Small intestine (tissue), 7 donors: Measurements from ENCODE around the gene SYT15. TPM values are rescaled to one million over a fixed set of nuclear protein-coding genes. Genes with fewer than 3 reads are reported as not detected.
"Not testable (repeated sequence)": the region's sequence is repeated elsewhere in the genome, so short reads cannot be mapped to it uniquely, and the experiment has no call there.

Experiments
- DNase-seq, 2 donors: peaks; one replicate each; pipeline versions ENCODE4 v3.0.0 to v3.0.0-alpha.2; 2013
- FAIRE-seq: peaks from 2 replicates; lab custom pipeline; 2012; peaks lifted over from hg19 to GRCh38; lab: Jason Lieb, UNC
- H3K27ac ChIP-seq, 3 donors: one replicate each; pipeline ENCODE4 v1.5.1; 2013; ENCODE audit warnings: low read length in 2 of 3, mild to moderate bottlenecking in 2 of 3, control low read depth in 1 of 3, inconsistent platforms in 1 of 3, low read depth in 1 of 3, moderate library complexity in 1 of 3
- H3K27me3 ChIP-seq, 3 donors: one replicate each; pipeline ENCODE4 v1.6.1; 2013; ENCODE audit warnings: low read length in 3 of 3, inconsistent platforms in 1 of 3; ENCODE audit not compliant: control insufficient read depth in 3 of 3, insufficient read depth in 3 of 3
- H3K36me3 ChIP-seq, 3 donors: one replicate each; pipeline ENCODE4 v1.6.1; 2013; ENCODE audit warnings: low read length in 3 of 3, inconsistent platforms in 1 of 3, low read depth in 1 of 3, mild to moderate bottlenecking in 1 of 3, moderate library complexity in 1 of 3; ENCODE audit not compliant: control insufficient read depth in 3 of 3, insufficient read depth in 2 of 3
- H3K4me1 ChIP-seq, 3 donors: one replicate each; pipeline ENCODE4 v1.6.1; 2013; ENCODE audit warnings: low read length in 2 of 3, inconsistent platforms in 1 of 3, low read depth in 1 of 3, mild to moderate bottlenecking in 1 of 3, moderate library complexity in 1 of 3; ENCODE audit not compliant: control insufficient read depth in 3 of 3, insufficient read depth in 2 of 3
- H3K4me3 ChIP-seq, 3 donors: one replicate each; pipeline ENCODE4 v1.5.1; 2013; ENCODE audit warnings: low read length in 3 of 3, control low read depth in 1 of 3, inconsistent platforms in 1 of 3, low read depth in 1 of 3, mild to moderate bottlenecking in 1 of 3, moderate library complexity in 1 of 3
- H3K9me3 ChIP-seq, 2 donors: one replicate each; pipeline ENCODE4 v1.6.1; 2013; ENCODE audit warnings: low read depth in 1 of 2, low read length in 1 of 2; ENCODE audit not compliant: control insufficient read depth in 2 of 2, insufficient read depth in 1 of 2
- WGBS, 3 donors: extraction: QIAGEN DNeasy Blood & Tissue Kit; methylation state at CpG; one replicate each; pipeline ENCODE4 v1.1.7; 2013; 5-methylcytosine and 5-hydroxymethylcytosine counted together
- polyA plus RNA-seq, 4 donors: library from polyadenylated mRNA; stranded (reverse) in 3 of 4; unstranded in 1 of 4; fragments of 200-250 nt in 3 of 4; fragments of 120-200 nt in 1 of 4; gene quantifications; one replicate each; pipeline versions ENCODE4 v1.2.1 to v1.2.3, GENCODE V29; 2013
- donor health status: healthy with polysubstance abuse.
- donor health status: control.
- donor health status: control.
- donor health status: Bipolar disorder and iron deficiency.
- donor health status: healthy.

Gene SYT15
- polyA plus RNA-seq, 4 donors: 0.27 to 2.9 (median 1.7) TPM; not detected in 1

DNA sequence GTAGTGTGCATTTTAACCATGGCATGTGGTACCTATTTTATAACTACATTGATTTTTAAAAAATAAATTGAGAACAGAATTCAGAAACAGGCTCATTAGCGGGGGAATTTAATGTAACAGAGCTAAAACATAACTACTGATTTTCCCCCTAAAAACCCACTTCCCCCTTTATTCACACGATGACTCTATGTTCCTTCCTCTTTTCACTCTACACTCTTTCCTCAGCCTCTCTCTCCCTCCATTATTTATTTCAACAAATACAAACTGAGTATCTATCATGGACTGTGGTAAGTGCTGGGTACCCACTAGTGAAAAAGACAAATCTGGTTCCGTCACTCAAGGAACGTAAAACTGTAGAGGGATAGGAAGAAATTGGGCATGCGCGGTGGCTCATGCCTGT lies 36.6 kb downstream of the SYT15 start:
- DNase-seq, FAIRE-seq, H3K4me3 ChIP-seq, H3K4me1 ChIP-seq, H3K27me3 ChIP-seq, H3K36me3 ChIP-seq, H3K27ac ChIP-seq, H3K9me3 ChIP-seq: not testable (repeated sequence)
- no CpG with 5 or more reads among the region's 6 CpGs for WGBS, 3 donors

DNA sequence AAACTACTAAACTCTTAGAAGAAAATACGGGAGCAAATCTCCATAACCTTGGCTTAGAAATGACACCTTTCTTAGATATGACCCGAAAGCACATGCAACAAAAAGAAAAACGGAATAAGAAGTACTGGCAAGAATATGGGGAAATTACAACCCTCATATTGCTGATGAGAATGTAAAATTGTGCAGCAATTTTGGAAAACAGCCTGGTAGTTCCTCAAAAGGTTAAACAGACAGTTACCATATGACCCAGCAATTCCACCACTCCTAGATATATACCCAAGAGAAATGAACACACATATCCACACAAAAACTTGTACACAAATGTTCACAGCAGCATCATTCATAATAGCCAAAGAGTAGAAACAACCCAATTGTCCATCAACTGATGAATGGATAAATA lies 37.3 kb downstream of the SYT15 start:
- not testable (repeated sequence) for H3K4me1 ChIP-seq, DNase-seq, H3K9me3 ChIP-seq, H3K27ac ChIP-seq, H3K36me3 ChIP-seq, H3K4me3 ChIP-seq, H3K27me3 ChIP-seq, FAIRE-seq
- WGBS, 3 donors: no CpG with 5 or more reads among the region's 3 CpGs

DNA sequence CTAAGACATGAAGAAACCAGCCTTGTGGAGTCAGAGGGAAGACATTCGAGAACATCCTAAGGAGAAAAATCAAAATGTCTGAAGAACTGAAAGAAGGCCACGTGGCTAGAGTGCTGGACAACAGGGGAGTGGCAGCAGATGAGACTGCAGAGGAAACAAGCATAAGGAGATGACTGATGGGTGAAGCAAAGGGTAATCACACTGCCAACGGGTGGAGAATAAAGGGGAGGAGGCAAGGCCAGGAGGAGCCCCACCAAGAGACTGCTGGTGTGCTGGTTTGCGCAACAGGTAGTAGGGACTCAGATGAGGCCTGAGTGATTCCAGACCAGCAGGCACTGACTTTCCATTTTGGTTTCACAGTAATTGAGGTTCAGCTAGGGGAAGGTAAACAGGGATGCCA lies 38.2 kb downstream of the SYT15 start:
- 66 to 83% (median 69%) methylated on average over 3 to 4 of the region's 4 CpGs for WGBS, 3 donors
- H3K36me3 ChIP-seq, DNase-seq, H3K9me3 ChIP-seq, H3K4me1 ChIP-seq, H3K27me3 ChIP-seq, FAIRE-seq, H3K4me3 ChIP-seq, H3K27ac ChIP-seq: not testable (repeated sequence)

DNA sequence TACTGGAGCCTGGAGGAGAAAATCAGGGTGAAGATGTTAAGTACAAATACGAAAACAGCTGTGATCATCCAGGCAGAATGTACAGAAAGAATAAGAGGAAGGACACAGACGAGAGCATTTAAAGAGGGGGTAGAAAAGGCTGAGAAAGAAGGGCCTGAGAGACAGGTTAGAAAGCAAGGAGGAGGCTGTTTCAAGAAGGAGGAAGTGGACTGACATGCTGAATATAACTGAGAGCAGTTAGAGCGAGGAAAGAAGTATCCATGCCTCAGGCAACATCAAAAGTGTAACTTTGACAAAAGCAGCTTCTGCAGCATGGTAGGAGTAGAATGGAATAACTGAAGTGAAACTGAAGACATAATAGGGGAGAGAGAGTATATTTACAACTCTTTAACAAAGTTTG lies 39.0 kb downstream of the SYT15 start:
- not testable (repeated sequence) for FAIRE-seq, H3K4me3 ChIP-seq, H3K9me3 ChIP-seq, H3K36me3 ChIP-seq, DNase-seq, H3K4me1 ChIP-seq, H3K27me3 ChIP-seq, H3K27ac ChIP-seq
- 76 to 93% (median 86%) methylated on average over 2 of the region's 3 CpGs for WGBS, 3 donors

DNA sequence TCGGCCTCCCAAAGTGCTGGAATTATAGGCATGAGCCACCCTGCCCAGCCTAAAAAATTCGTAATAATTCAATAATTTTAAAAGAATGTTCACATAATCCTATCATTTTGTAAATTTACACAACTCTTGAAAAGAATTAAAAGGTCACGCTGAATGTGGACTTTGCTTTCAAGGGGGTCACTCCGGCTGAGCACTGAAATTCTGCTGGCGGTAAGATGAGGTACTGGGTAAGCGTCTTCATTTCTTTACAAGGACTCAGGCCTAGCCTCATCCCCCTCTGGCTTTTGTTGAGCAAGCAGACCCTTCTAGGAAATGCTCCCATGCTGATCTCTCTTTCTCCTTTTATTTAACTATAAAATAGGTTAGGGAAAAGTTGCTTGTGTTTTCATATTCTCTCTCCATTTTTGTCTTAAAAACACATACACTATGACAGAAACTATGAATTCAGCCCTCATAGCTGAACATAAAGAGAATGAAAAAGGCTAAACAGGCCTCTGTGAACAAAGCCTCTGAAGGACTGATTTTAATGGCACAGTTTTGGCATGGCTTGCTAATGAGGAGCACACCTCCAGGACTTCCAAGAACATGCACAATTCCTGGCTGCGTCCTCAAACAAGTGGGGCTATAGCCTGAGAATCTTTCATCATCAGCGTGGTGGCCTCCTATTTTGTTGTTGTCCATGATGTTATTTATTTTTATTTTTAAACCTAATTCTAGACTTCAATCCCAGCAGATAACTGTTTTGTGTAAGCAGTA lies 45.1 kb downstream of the SYT15 start:
- H3K4me3 ChIP-seq, DNase-seq, H3K4me1 ChIP-seq, H3K27ac ChIP-seq, H3K9me3 ChIP-seq, H3K27me3 ChIP-seq, H3K36me3 ChIP-seq: not testable (repeated sequence)
- whole genome bisulfite sequencing, 3 donors: 89 to 92% (median 90%) methylated on average over 3 to 4 of the region's 8 CpGs
- FAIRE-seq: peak; percentile 76

DNA sequence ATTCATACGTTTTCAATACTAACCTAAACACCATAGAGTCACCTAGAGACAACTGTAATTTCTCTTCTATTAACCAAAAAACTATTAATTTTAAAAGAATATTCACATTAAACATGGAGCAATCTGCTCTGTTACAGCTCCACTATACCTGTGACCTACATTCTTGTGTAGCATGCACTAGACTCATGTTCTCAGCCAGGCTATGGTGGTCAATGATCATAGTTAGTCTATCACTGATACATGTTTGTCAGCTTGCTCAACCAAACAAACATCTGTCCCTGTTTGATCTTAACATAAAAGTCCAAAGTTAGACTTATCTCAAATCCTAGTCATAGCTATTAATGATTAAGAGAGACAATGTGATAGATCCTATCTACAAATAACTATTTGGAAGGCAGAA lies 50.9 kb downstream of the SYT15 start:
- H3K27me3 ChIP-seq, DNase-seq, H3K36me3 ChIP-seq, H3K4me1 ChIP-seq, FAIRE-seq, H3K4me3 ChIP-seq, H3K9me3 ChIP-seq, H3K27ac ChIP-seq: not testable (repeated sequence)
- WGBS, 3 donors: no CpG with 5 or more reads among the region's 1 CpG

DNA sequence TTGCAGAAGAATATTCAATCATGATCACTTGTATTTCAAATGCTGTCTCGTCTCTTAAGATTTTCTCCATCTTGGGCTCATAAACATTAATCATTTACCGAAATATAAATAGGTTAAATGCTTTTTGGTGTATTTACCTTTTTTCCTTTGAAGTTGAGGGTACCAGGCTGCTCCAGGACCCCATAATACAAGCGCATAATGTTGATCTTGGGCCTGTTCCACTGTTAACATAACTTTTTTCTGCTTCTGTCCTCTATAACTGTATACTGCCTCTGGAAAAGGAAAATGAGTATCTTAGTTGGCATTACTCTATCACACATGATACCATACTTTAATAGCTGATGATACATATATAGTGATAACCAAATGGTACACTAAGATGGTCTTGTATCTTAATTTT lies 51.9 kb downstream of the SYT15 start:
- no CpG with 5 or more reads among the region's 3 CpGs for WGBS, 3 donors
- DNase-seq, H3K4me3 ChIP-seq, H3K27ac ChIP-seq, FAIRE-seq, H3K27me3 ChIP-seq, H3K4me1 ChIP-seq, H3K36me3 ChIP-seq, H3K9me3 ChIP-seq: not testable (repeated sequence)

DNA sequence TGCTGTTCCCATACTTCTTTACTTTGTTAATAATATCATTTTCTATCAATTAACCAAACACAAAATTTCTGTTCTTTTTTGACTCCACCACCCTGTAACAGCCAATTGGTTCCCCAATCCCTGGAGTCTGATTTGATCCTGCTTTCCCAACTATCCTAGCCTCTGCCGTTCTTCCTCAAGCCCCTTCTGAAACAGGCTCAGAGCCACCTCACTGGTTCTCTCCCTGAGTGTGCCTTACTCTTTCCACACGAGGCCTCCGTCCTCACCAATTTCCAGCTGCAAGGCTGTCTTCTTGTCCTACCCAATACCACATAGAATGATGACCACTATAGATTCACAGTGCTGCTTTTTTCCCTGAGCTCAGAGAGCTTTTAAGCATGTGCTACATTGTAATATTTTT lies 52.8 kb downstream of the SYT15 start:
- not testable (repeated sequence) for FAIRE-seq, H3K4me3 ChIP-seq, H3K36me3 ChIP-seq, H3K27me3 ChIP-seq, H3K27ac ChIP-seq, H3K9me3 ChIP-seq, H3K4me1 ChIP-seq, DNase-seq
- WGBS, 3 donors: no CpG with 5 or more reads among the region's 3 CpGs

DNA sequence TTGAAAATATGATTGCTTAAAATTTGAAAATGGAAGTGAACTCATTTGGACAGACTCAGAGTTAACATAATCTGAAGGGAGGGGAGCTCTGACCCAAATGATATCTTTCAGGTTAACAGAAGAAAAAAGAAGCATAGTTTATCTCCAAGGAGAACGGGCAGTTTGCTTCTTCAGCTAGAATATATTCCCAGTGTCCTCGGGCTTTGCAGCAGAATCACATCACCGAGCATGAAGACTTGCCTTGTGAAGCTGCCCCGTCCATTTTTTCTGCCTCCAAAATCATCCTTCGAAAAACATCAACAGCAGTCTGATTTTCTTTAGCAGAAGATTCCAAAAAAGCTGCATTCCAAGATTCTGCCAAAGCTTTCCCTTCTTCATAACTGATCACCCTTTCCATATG lies 55.8 kb downstream of the SYT15 start:
- H3K36me3 ChIP-seq, H3K27ac ChIP-seq, DNase-seq, H3K4me1 ChIP-seq, H3K27me3 ChIP-seq, H3K4me3 ChIP-seq, H3K9me3 ChIP-seq, FAIRE-seq: not testable (repeated sequence)
- WGBS, 3 donors: 22 to 38% (median 35%) methylated on average over 5 of the region's 5 CpGs
